Activated gamma-delta T cell (primary cell): ENCODE measurements around the gene HDAC9.

Experiments used
- DNase-seq: peaks from one replicate; lab custom pipeline; 2025; lab: John Stamatoyannopoulos, UW

HDAC9 gene

GRCh38 chr7:18844735-18845134 lies 349.2 kb downstream of the HDAC9 start:
- DNase-seq = no peak

- no peak for DNase-seq
Measured at GRCh38 chr7:18845700-18846099, 350.2 kb downstream of the HDAC9 start.

- no peak for DNase-seq
Measured at GRCh38 chr7:18846765-18847215, 351.2 kb downstream of the HDAC9 start.

- DNase-seq = no peak
Measured at GRCh38 chr7:18849130-18849529, 353.6 kb downstream of the HDAC9 start.

GRCh38 chr7:18855796-18856195 lies 360.2 kb downstream of the HDAC9 start:
- no peak for DNase-seq

GRCh38 chr7:18858232-18858631 lies 362.7 kb downstream of the HDAC9 start:
- no peak for DNase-seq

- no peak for DNase-seq
Measured at GRCh38 chr7:18859318-18859717, 363.8 kb downstream of the HDAC9 start.

GRCh38 chr7:18860221-18860620 lies 364.7 kb downstream of the HDAC9 start:
- DNase-seq = no peak

- DNase-seq = no peak
Measured at GRCh38 chr7:18861514-18862118, 366.1 kb downstream of the HDAC9 start.

- DNase-seq = no peak
Measured at GRCh38 chr7:18864967-18865366, 369.4 kb downstream of the HDAC9 start.

GRCh38 chr7:18866359-18867036 lies 370.9 kb downstream of the HDAC9 start:
- no peak for DNase-seq

- DNase-seq = no peak
Measured at GRCh38 chr7:18872344-18872743, 376.8 kb downstream of the HDAC9 start.

- no peak for DNase-seq
Measured at GRCh38 chr7:18873734-18874336, 378.3 kb downstream of the HDAC9 start.

- DNase-seq = no peak
Measured at GRCh38 chr7:18874880-18875279, 379.3 kb downstream of the HDAC9 start.

GRCh38 chr7:18877874-18878273 lies 382.3 kb downstream of the HDAC9 start:
- DNase-seq = no peak

GRCh38 chr7:18886832-18887231 lies 391.3 kb downstream of the HDAC9 start:
- DNase-seq = no peak

GRCh38 chr7:18889436-18889835 lies 393.9 kb downstream of the HDAC9 start:
- DNase-seq = no peak

GRCh38 chr7:18890134-18890533 lies 394.6 kb downstream of the HDAC9 start:
- no peak for DNase-seq

- DNase-seq = no peak
Measured at GRCh38 chr7:18890885-18891621, 395.5 kb downstream of the HDAC9 start.

- DNase-seq = no peak
Measured at GRCh38 chr7:18893156-18893555, 397.6 kb downstream of the HDAC9 start.

GRCh38 chr7:18894155-18894554 lies 398.6 kb downstream of the HDAC9 start:
- DNase-seq = no peak

- no peak for DNase-seq
Measured at GRCh38 chr7:18895456-18895855, 399.9 kb downstream of the HDAC9 start.
